ENCODE results near the gene TMEM63A. TPM values are rescaled to one million over a fixed set of nuclear protein-coding genes. Genes with fewer than 3 reads are reported as not detected.

TMEM63A gene
- total RNA-seq, 1 experiment from 2014 or later: 91.7 TPM

- TF ChIP-seq ZNF425 (CRISPR knock-in tag; conservative IDR thresholded peaks at IDR 0.05): no peak
- no peak for TF ChIP-seq ZNF317 (CRISPR knock-in tag; IDR thresholded peaks at IDR 0.05; ENCODE audit: borderline replicate concordance, low read depth)
Measured at GRCh38 chr1:225823811-225824261, 58.3 kb downstream of the TMEM63A start (continued).

GRCh38 chr1:225822655-225823403 is 59.4 kb downstream of the TMEM63A start:
- Mint-ChIP-seq H3K9me3 (no peaks in the 10 kb centered on the region), H3K27ac (no peak overlapping the region), H3K4me1 (peaks cover 51% of the 10 kb centered on the region), H3K36me3 (peaks cover 5% of the 10 kb centered on the region; the same call in 1 of the 2 replicates), H3K27me3 (ENCODE audit: low read depth) (no peaks in the 10 kb centered on the region; the same call in 1 of the 2 replicates), H3K4me3 (no peak overlapping the region)
- DNase-seq (ENCODE audit: low spot score) (no peak), ATAC-seq (no peak)
- ChIA-PET CTCF (interaction anchor here (2.5 kb wide), 1 partner anchor 10 kb away, joined by 16 read pairs; no protein-coding TSS in a partner anchor), POLR2A (no interaction called here)
- no peak for TF ChIP-seq MAX (CRISPR knock-in tag; IDR thresholded peaks at IDR 0.05)
- TF ChIP-seq PREB (CRISPR knock-in tag; IDR thresholded peaks at IDR 0.05; ENCODE audit: borderline replicate concordance): no peak
- no peak for TF ChIP-seq AR (CRISPR knock-in tag; IDR thresholded peaks at IDR 0.05)
- TF ChIP-seq HMGXB4 (CRISPR knock-in tag; IDR thresholded peaks at IDR 0.05): no peak
- no peak for TF ChIP-seq KAT7 (CRISPR knock-in tag; IDR thresholded peaks at IDR 0.05; ENCODE audit: borderline replicate concordance)
- no peak for TF ChIP-seq HMGA2 (CRISPR knock-in tag; IDR thresholded peaks at IDR 0.05)
- no peak for TF ChIP-seq TP53 (CRISPR knock-in tag; IDR thresholded peaks at IDR 0.05)
- no peak for TF ChIP-seq CREB1 (CRISPR knock-in tag; IDR thresholded peaks at IDR 0.05)
- TF ChIP-seq ZNF219 (CRISPR knock-in tag; IDR thresholded peaks at IDR 0.05; ENCODE audit: borderline replicate concordance): no peak
- no peak for TF ChIP-seq USF2 (CRISPR knock-in tag; IDR thresholded peaks at IDR 0.05)
- no peak for TF ChIP-seq NFATC4 (CRISPR knock-in tag; IDR thresholded peaks at IDR 0.05)
- TF ChIP-seq CTCF (IDR thresholded peaks at IDR 0.05): no peak
- no peak for TF ChIP-seq FOXK1 (CRISPR knock-in tag; IDR thresholded peaks at IDR 0.05)
- no peak for TF ChIP-seq ETV6 (CRISPR knock-in tag; IDR thresholded peaks at IDR 0.05)
- no peak for TF ChIP-seq ZNF138 (CRISPR knock-in tag; conservative IDR thresholded peaks at IDR 0.05)
- no peak for TF ChIP-seq ZNF281 (CRISPR knock-in tag; IDR thresholded peaks at IDR 0.05)
- no peak for TF ChIP-seq SMAD3 (CRISPR knock-in tag; IDR thresholded peaks at IDR 0.05; ENCODE audit: borderline replicate concordance)
- TF ChIP-seq SP1 (CRISPR knock-in tag; conservative IDR thresholded peaks at IDR 0.05): no peak
